GM21381 (cell line): ENCODE results near the gene CEP131.

Experiments
- ATAC-seq: cut with Tn5 transposase; IDR thresholded peaks from one replicate; pipeline ENCODE4 v1.9.1; 2021; ENCODE audit warnings: mild to moderate bottlenecking, moderate library complexity; ENCODE audit not compliant: unreplicated experiment

Gene CEP131

GRCh38 chr17:81189670-81190530 is 32.9 kb downstream of the CEP131 start:
- ATAC-seq: no peak

- ATAC-seq: no peak
Measured at GRCh38 chr17:81189016-81189415, 33.7 kb downstream of the CEP131 start.

GRCh38 chr17:81188491-81188840 is 34.3 kb downstream of the CEP131 start:
- no peak for ATAC-seq

GRCh38 chr17:81187586-81188490 is 34.9 kb downstream of the CEP131 start:
- no peak for ATAC-seq

GRCh38 chr17:81187120-81187519 is 35.6 kb downstream of the CEP131 start:
- ATAC-seq: no peak

- ATAC-seq: no peak
Measured at GRCh38 chr17:81186203-81186602, 36.6 kb downstream of the CEP131 start.

GRCh38 chr17:81184555-81184954 is 38.2 kb downstream of the CEP131 start:
- no peak for ATAC-seq

GRCh38 chr17:81183807-81184206 is 39.0 kb downstream of the CEP131 start:
- ATAC-seq: no peak

- no peak for ATAC-seq
Measured at GRCh38 chr17:81183316-81183715, 39.4 kb downstream of the CEP131 start.

- ATAC-seq: no peak
Measured at GRCh38 chr17:81182596-81182995, 40.2 kb downstream of the CEP131 start.

- ATAC-seq: no peak
Measured at GRCh38 chr17:81181811-81182185, 41.0 kb downstream of the CEP131 start.

GRCh38 chr17:81180836-81181810 is 41.6 kb downstream of the CEP131 start:
- ATAC-seq: no peak

- ATAC-seq: no peak
Measured at GRCh38 chr17:81179861-81180260, 42.9 kb downstream of the CEP131 start.

GRCh38 chr17:81179220-81179619 is 43.5 kb downstream of the CEP131 start:
- ATAC-seq: no peak

- no peak for ATAC-seq
Measured at GRCh38 chr17:81178136-81179091, 44.4 kb downstream of the CEP131 start.

GRCh38 chr17:81176666-81177065 is 46.1 kb downstream of the CEP131 start:
- no peak for ATAC-seq

GRCh38 chr17:81173762-81174155 is 49.0 kb downstream of the CEP131 start:
- no peak for ATAC-seq

GRCh38 chr17:81173052-81173761 is 49.6 kb downstream of the CEP131 start:
- ATAC-seq: no peak

- no peak for ATAC-seq
Measured at GRCh38 chr17:81171941-81172340, 50.8 kb downstream of the CEP131 start.
